ENCODE measurements around the gene SNX8. TPM values are rescaled to one million over a fixed set of nuclear protein-coding genes. Genes with fewer than 3 reads are reported as not detected.

SNX8 gene
- total RNA-seq, 1 donor from 2014 or later: 13.1 TPM

DNA sequence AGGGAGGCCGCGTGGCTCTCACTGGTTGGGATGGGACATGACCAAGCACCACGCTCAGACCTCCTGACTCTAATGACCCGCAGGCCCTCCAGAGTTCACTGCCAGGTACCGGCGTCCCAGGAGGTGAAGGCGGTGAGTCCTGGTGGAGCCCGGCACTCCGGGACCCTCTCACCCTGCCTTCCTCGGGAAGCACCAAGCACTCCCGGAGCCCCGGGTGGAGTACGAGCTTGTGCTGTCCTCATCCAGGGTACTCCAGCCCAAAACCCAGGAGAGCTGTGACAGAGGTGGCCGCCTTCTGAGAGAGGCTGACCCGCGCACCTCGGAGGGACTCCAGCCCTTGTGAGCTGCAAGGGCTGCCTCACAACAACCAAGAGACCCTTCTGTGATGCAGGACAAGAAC, 90.9 kb downstream of the SNX8 start:
- no peak for DNase-seq (ENCODE audit: low read depth, low spot score)

DNA sequence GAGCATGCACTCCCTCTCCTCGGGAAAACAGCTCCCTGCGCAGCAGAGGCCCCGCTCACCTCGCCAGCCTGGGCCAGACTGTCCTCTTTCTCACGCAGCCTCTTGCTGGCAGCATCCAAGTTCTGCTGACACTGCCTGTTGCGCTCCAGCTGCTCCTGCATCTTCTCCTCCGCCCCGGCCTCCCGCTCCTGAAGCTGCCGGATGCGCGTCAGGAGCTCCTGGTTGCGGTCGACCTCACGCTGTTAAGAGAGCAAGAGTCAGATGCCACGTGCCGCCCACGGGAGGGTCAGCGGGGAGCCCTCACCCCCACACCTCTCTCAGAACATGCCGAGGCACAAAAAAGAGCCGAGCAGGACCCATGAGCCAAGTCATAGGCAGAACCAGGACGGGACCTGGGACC, 91.7 kb downstream of the SNX8 start:
- DNase-seq (ENCODE audit: low read depth, low spot score): no peak

DNA sequence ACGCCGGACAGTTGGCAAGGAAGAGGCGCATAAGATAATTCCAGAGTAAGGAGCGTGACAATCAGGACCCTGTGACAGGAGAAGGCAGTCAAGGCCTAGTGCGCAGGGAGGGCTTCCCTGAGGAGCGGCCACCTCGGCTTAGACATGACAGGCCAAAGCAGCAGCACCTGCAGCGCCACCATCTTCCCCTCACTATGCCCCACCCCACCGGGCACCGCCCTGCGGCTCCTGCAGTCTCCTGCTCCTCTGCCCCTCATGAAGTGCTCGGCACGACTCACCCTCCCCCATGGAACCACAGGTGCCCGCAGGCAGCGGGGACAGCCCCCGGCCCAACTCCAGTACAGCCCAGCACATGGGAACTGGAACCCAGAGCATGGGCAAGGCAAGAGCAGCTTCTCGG, 93.3 kb downstream of the SNX8 start:
- no peak for DNase-seq (ENCODE audit: low read depth, low spot score)

DNA sequence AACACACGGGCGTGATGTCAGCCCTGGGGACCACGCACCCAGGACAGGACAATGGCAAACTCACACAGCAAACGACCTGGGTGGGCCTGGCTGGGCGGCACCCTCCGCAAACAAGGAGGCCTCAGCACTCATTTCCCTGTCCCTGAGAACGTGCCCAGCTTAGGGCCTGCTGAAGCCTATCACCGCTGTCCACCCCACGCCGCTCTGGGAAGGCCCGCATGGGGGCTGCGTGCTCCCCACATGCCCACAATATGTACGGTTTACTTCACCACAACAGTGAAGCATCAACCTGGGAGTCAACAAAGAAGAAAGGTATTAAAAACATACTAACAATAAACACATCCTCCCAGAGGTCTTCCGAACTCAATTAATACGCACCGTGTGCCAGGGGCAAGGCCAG, 93.7 kb downstream of the SNX8 start:
- no peak for DNase-seq (ENCODE audit: low read depth, low spot score)

DNA sequence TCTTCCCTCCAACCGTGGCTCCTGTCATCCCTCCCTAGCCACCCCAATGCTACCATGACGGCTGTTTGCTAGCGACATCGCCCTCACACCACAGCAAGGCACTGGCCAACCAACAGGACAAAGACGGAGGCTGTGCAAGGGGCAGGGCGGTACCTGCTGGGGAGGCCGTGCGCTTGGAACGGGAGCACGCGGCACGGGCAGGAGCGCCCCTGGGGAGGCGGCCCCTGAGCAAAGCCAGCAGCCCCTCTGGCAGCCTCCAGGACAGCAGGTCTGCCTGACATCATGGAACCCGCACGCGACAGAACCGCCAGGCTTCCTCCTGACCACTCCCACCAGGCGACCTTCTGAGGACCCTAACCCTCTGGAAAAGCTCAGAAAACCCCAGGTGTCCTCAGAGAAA, 94.2 kb downstream of the SNX8 start:
- DNase-seq (ENCODE audit: low read depth, low spot score): no peak

DNA sequence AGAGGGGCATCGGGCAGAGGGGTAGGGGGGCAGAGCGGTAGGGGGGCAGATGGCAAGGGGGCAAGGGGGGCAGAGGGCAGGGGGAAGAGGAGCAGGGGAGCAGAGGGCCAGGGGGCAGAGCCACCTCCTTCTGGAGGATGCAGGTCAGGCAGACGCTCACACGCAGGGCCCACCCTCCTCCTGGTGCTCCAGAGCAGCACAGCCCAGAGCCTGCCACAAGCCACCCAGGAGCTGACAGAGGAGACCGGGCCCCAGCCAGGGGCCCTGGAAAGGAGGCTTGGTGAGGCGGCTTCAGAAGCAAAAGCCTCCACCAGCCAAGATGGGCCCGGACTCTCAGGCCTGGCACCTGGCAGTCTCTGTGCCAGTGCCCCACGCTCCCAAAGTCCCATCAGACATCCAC, 94.6 kb downstream of the SNX8 start:
- DNase-seq (ENCODE audit: low read depth, low spot score): no peak

DNA sequence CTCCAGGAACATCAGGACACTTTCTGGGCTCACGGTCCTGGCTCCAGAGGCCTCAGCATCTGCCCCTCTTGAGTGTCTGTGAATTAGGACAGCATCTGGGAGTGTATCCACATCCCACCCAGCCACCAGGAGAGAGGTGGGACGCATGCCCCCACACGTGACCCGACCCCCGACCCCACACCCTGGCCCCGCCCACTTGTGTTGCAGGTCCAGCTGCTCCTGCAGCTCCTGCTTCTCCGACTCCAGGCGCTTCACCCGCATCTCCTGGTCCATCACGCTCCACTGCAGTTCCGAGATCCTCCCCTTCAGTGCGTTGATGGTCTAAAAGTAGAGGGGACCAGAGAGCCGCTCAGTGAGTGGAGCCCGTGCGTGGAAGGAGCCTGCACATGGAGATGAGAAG, 95.1 kb downstream of the SNX8 start:
- no peak for DNase-seq (ENCODE audit: low read depth, low spot score)

DNA sequence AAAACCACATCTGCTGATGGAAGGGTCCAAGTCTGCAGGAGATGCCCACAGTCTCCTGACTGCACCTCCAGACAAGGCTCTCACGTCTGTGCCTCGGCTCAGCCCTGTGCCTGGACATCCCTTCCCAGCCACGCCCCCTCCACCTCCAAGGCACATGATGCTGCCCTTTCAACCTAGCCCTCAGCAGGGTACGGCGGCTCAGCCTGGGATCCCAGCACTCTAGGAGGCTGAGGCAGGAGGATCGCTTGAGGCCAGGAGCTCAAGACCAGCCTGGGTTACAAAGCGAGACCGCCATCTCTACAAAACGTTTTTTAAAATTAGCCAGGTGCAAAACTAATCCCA, 95.8 kb downstream of the SNX8 start:
- DNase-seq (ENCODE audit: low read depth, low spot score): no peak

DNA sequence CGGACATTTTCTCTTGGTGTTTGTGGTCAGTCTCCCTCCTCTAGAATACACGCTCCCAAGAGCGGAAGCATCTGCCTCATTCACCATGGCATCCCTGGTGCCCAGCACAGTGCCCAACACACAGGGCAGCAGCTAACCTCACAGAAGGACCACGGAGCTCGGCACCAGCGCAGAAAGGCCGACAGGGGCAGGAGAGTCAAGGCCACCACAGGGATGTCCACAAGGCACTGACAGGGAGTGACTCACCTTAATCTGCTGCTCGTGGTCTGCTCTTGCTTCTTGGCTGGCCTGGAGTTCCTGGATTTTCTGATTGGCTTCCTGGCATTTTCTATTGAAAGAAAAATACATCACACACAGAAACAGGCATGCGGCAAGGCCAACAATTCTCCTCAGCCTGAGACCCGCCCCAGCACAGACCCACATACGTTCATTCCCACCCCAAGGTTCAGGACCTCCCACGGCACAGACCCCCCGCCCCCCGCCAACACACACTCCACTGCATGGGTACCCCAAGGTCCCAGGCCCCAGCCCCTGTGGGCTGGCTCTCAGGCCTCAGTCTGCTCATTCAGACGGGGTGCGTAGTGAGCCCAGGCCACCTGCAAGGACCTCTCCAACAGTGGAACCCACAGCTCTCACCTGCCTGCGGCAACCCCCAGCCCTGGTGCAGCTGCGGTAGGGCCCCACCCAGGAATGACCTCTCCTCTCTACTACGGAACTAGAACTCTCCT, 96.4 kb downstream of the SNX8 start:
- no peak for DNase-seq (ENCODE audit: low read depth, low spot score)

DNA sequence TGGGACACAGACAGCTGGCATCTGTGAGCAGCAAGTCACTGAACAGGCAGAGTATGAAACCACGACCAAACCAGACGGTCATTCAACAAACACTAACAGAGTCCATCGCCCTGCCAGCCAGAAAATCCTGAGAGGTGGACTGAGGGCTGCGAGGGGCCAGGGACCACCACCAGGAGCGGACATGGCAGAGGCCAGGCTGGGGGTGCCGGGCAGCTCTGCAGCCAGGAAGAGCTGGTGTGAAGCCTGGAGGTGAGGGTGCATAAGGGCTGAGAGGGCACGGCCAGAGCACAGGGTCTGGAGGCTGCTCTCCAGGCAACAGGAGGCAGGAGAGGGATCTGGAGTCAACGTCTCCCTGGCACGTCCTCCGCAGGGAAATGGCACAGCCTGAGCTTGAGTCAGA, 97.0 kb downstream of the SNX8 start:
- no peak for DNase-seq (ENCODE audit: low read depth, low spot score)

DNA sequence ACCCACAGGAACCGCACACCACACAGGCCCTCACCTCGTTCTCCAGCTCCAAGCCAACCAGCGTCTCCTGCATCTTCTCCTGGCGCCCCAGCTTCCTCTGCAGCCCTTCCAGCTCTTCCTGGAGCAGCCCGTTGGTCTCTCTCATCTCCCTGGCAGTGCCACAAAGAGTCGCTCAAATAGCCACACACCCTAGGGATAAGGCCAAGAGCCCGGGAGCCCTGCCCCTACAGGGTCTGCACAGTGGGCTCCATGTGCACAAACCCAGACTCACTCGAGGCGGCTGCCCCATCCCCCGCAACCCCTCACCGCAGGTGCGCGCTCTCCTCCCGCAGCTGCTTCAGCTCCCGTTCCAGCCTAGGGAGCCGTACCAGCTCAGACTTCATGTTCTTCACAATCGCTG, 98.4 kb downstream of the SNX8 start:
- DNase-seq (ENCODE audit: low read depth, low spot score): no peak

DNA sequence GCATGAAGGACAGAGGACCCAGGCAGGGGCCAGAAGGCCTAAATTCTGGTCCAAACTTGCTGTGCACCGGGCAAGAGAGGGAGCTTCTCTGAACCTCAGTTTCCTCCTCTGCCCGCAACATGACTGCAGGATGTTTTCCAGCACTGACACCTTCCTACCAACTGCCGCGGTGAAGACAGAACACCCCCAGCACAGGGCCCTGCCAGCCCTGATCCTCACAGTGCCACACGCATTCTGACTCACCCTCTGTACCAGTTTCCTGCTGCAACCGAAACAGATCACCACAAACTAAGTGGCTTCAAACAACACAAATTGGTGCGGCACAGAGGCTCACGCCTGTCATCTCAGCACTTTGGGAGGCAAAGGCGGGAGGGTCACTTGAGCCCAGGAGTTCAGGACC, 99.6 kb downstream of the SNX8 start:
- DNase-seq (ENCODE audit: low read depth, low spot score): no peak

DNA sequence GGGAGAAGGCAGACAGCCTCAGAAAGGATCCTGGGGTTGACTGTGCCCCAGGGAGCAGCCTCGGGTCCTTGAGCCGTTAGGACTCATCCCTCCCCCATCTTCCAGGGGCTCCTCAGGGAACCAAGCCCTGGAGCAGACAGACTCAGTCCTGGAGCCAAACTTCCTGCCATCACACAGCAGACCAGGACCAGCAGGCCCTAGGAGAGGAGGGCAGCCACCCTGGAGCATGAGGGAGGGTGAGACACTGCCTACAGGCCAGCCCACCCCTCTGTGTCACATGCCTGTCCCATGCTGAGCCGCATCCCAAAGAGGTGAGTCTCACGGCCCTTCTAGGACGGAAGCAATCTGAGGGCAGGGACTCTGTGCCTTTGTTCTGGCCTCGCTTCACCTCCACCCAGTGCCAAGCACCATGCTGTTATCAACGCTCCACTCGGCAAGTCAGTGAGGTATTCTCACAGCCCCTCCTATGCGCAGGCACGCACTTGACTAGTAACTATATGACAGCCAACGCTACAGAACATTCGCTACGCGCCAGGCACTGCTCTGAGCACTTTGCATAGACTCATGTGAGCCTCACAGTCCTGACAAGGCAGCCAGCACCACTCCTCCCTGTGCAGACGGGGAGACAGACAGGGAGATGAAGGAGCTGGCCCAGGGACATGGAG, 100.6 kb downstream of the SNX8 start:
- DNase-seq (ENCODE audit: low read depth, low spot score): no peak

DNA sequence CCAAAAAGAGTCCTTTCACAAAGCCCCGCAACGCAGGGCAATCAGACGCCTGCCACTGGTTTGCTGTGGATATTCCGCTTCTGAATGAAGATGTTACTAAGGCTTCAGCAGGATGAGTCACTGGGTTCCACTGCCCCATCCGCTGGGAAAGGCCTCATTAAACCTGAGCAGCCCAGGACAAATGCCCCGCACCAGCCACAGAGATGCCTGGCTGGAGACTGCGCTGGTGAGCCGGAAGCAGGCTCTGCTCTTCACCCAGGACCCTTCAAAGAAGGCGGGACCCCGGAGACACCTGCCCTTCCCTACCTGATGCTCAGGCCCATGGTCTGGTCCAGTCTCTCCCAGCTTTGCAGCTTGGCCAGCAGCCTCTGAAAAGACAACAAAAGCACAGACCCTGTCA, 101.3 kb downstream of the SNX8 start:
- DNase-seq (ENCODE audit: low read depth, low spot score): no peak

DNA sequence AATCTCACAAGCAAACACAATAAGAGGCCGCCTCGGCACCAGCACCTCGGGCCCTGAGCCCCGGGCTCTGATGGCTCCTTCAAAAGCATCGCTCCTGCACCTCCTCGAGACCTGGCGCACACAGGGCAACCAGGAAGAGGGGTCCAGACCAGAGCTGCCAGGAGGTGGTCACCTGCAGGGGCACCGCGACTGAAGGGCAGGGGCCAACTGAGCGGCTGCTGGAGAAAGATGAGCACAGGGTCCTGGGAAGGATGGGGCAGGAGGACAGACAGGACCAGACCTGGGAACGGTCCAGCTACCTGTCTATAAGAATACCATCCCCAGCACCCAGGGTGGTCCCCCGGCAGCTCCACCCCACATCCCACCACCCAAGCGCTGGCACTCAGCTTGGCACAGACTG, 102.3 kb downstream of the SNX8 start:
- DNase-seq (ENCODE audit: low read depth, low spot score): no peak

DNA sequence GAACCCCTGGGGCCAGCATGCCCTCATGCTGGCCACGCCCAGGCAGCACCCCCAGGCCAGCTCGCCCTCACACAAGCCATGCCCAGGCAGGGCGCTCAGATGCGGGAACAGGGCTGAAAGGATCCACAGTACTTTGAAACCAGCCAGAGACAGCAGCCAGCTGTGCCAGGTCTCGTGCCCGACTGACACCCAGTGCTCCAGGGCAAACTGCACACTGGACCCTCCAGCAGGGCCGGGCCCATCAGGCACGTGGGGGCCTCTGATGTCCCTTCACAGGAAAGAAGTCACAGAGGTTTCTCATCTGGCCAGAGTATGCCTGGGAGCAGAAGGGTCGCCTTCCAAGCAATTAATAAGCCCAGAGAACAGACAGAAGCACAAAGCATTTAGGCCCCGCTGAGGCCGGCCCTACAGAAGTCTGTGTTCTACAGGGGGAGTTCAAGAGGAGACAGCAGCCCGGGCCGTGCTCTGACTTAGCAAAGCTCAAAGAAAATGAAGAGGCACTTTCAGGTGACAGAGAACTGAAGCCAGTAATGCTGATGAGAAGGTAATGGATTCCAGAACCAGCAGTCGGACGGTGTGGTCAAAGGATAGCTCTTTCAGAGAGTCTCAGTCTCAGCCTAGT, 102.9 kb downstream of the SNX8 start:
- DNase-seq (ENCODE audit: low read depth, low spot score): no peak

DNA sequence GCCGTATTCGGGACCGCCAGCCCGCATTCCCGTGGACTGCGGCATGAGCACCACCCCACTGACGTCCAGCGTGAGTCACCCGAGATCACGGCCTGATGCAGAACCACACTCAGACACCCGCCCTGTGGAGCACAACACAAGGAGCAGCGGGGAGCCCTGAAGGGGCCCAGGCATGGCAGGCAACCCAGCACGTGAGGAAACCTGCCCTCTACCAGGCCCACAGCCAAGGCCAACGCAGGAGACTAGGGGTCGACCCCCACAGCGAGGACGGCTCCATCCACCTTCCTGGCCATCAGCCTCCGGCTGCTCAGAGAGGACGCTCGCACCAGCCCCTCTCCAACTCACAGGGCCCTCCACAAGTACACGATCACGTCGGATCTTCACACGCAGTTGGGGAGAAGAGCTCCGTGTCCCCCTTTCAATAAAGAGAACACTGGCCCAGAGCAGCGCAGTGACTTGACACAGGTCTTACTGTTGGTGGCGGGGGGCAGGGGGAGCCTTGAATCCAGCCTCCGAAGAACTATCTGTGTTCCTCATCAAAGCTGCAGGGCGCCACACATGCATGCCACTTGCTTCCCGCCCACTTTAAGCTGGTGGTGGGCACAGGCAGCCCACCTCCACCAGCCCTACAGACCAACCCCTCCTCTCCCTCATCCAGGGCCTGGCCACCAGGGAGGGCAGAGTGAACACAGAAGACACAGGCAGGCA, 103.5 kb downstream of the SNX8 start:
- DNase-seq (ENCODE audit: low read depth, low spot score): no peak

DNA sequence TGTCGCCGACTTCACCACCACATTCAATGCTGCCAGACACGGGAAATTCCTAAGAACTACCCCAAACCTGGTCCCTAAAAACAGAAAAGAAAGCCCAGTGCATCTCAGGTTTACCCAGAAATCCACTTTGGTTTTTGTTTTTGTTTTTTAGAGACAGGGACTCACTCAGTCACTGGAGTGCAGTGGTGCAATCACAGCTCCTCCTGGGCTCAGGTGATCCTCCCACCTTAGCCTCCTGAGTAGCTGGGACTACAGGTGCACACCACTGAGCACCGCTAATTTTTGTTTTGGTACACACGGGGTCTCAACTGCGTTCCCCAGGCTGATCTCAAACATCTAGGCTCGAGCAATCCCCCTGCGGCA, 104.3 kb downstream of the SNX8 start:
- DNase-seq (ENCODE audit: low read depth, low spot score): no peak

DNA sequence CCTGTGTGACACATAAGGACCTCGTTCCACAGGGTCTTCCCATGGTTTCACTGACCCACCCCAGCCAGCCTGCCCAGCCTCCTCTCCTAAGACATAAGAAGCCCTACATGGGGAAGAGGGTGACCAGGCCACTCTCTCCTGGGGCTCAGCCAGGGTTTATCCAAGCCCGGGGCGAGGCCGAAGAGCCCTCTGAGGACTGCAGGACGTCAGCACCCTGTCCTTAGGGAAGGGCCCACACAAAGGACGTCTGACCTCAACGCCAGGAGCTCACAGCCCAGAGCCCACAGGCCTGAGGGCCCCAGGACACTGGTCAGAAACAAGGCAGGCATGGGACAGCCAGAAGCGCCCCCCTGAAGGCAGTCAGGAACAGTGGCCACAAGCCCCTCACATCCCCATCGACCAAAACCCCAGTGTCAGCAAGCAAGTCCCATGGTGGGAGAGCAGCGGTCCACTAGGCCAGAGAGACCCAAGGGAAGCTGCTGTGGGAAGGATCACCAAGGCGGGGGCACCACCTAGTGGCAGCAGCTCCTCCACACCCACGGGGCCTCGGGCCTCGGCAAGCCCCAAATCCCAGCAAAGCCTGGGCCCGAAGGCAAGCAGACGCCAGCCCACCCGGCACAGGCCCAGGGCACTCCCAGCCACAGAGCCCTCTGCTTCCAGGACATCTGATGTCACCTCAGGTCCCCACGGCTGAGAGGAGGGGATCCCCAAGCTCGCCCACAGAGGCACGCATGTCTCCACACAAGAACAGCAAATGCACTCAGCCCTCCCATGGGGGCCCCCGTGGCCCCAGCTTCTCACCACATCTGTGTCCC, 104.9 kb downstream of the SNX8 start:
- DNase-seq (ENCODE audit: low read depth, low spot score): peak; percentile 13

DNA sequence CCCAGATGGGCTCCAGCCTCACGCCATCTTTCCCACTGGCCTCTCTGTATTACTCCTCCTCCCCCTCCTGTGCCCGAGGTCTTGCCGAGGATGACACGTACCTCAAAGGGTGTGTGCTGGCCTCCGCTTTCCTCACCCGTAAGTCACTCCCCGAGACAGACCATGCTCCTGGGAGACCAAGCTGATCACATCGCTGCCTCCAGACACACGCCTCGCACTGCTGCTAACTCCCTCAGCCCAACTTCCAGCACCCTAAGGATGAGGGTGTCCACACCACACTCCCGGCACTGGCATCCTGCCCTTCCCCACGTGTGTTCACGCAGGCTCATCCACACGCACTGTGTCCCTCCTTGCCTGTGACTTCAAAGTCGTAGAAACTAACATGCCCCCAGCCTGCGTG, 105.5 kb downstream of the SNX8 start:
- no peak for DNase-seq (ENCODE audit: low read depth, low spot score)

DNA sequence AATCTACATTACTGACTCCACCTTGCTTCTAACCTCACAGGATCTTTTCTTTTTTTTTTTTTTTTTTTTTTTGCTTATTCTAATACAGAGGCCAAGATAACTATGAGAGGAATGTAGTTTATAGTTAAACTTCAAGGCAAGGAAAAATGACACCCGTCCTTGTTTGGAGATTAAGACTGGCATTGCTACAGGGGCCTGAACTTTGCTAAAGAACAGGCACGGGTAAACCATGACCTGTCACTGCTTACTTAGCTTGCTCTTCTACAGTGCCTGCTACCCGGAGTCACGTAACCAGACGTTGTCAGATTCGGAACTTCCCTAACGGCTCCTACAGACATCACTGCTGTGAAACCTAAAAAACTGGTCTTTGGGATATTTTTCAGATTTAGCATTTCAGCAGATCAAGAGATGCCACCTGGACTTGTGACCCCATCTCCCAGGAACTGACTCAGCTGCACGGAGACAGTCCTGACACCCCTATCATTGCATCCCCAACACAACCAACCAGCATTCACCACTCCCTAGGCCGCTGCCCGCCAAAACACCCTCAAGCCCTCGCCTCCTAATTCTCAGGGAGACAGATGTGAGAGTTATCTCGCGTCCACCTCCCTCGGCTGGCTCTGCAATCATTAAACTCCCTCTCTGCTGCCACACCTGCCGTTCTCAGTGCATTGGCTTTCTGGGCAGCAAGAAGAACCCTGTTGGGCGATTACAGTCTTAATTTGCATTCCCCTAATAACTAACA, 109.0 kb downstream of the SNX8 start:
- no peak for DNase-seq (ENCODE audit: low read depth, low spot score)

Measured in pulmonary artery endothelial cell (primary cell).